ENCODE measurements around the gene EPS8L3. TPM values are rescaled to one million over a fixed set of nuclear protein-coding genes. Genes with fewer than 3 reads are reported as not detected.
A peak's percentile ranks its signal among the peaks of the same experiment; 100 is the strongest.
"Not testable (repeated sequence)": the region's sequence is repeated elsewhere in the genome, so short reads cannot be mapped to it uniquely, and the experiment has no call there.

The EPS8L3 gene
- total RNA-seq, 5 donors from 2014 or later (not counting 1 experiment from before 2014, with no cell fraction given), result 0.47 to 0.49 TPM; not detected in 3

DNA sequence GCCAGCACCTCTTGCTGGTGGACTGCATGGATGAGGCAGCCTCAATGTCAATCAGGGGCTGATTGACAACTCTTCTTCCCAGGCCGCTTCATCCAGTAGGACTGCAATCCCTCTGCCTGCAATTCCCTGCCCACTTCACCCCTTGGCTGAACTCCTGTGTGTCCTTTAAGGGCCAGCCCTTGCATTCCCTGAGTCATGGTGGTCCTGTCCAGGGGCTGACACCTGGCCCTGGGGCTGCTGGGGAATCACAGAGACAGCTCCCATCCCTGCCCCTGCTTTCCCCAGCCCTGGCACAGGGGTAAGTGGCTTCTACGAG lies 4.6 kb upstream of the EPS8L3 start:
- WGBS (ENCODE audit: insufficient coverage), result 100% methylated on average over 2 of the region's 2 CpGs
- H3K27me3 Mint-ChIP-seq, result peaks cover 0 to 1% of the 10 kb centered on the region in 2 donors
- H3K27me3 ChIP-seq (replicated peaks in 1 of 2; ENCODE audit: control insufficient read depth in 2 of 2, extremely low read depth in 1 of 2, insufficient read depth in 2 of 2, low read length in 1 of 2), result peaks cover 0 to 29% of the 10 kb centered on the region in 2 experiments
- H3K4me3 ChIP-seq (ENCODE audit: control insufficient read depth in 1 of 2, extremely low read depth in 1 of 2, low read length in 1 of 2), result no peak overlapping the region
- H3K36me3 Mint-ChIP-seq, result no peaks in the 10 kb centered on the region
- no peaks in the 10 kb centered on the region for H3K9me3 Mint-ChIP-seq
- no peak overlapping the region for H3K4me3 Mint-ChIP-seq
- H3K36me3 ChIP-seq (ENCODE audit: control insufficient read depth in 2 of 2, extremely low read depth in 1 of 2, insufficient read depth in 1 of 2, low read length in 1 of 2), result no peaks in the 10 kb centered on the region
- no peak for ATAC-seq (replicated peaks in 1 of 4)
- H3K9me3 ChIP-seq, result no peaks in the 10 kb centered on the region
- ChIA-PET POLR2A (no interaction called here), CTCF (interaction anchor here in 1 of 2 donors (1.4 kb wide), 1 partner anchor 216 kb away, joined by 3 read pairs; no protein-coding TSS in a partner anchor)
- H3K27ac ChIP-seq (ENCODE audit: low read length), result no peak overlapping the region
- peaks cover 0 to 2% (median 0%) of the 10 kb centered on the region in 3 donors for H3K4me1 Mint-ChIP-seq
- DNase-seq, result peak in 1 of 35 experiments; percentile 10
- no peaks in the 10 kb centered on the region for H3K4me1 ChIP-seq (ENCODE audit: control insufficient read depth in 1 of 2, extremely low read depth in 1 of 2, insufficient read depth in 2 of 2, low read length in 2 of 2)
- H3K27ac Mint-ChIP-seq, result no peak overlapping the region

DNA sequence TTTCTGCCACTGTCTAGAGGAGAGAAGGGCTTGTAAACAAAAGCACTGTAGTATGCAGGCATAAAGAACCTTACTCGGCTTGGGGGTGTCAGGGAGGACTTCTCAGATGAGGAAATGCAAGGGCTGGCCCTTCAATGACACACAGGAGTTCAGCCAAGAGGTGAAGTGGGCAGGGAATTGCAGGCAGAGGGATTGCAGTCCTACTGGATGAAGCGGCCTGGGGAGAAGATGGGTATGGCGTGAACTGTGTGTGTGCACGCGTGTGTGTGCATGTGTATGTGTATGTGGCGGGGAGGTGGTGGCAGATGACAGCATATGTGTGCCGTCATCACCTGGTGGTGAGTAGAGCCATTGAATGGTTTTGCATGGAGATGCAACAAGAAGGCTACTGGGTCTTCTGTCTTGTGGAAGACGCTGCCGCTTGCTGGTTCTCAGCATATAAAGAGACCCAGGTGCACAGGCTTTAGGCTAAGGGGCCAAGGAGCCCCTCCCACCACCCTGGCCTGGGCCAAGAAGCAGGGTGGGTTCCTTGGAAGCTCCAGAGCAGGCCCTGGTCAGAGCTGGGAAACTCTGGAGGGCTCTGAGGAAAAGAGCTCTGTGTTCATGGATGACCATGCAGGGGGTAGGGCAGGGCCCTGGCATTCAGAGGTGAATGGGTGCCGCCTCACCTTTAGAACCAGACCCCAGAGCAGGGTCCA lies 4.1 kb upstream of the EPS8L3 start:
- Mint-ChIP-seq H3K27me3 (peaks cover 0 to 1% of the 10 kb centered on the region in 2 donors), H3K4me1 (peaks cover 0 to 2% (median 0%) of the 10 kb centered on the region in 3 donors), H3K4me3 (no peak overlapping the region), H3K27ac (no peak overlapping the region), H3K9me3 (no peaks in the 10 kb centered on the region), H3K36me3 (no peaks in the 10 kb centered on the region)
- Histone ChIP-seq H3K27ac (ENCODE audit: low read length) (no peak overlapping the region), H3K36me3 (ENCODE audit: control insufficient read depth in 2 of 2, extremely low read depth in 1 of 2, insufficient read depth in 1 of 2, low read length in 1 of 2) (no peaks in the 10 kb centered on the region), H3K4me1 (ENCODE audit: control insufficient read depth in 1 of 2, extremely low read depth in 1 of 2, insufficient read depth in 2 of 2, low read length in 2 of 2) (no peaks in the 10 kb centered on the region), H3K27me3 (replicated peaks in 1 of 2; ENCODE audit: control insufficient read depth in 2 of 2, extremely low read depth in 1 of 2, insufficient read depth in 2 of 2, low read length in 1 of 2) (peaks cover 0 to 28% of the 10 kb centered on the region in 2 experiments), H3K4me3 (ENCODE audit: control insufficient read depth in 1 of 2, extremely low read depth in 1 of 2, low read length in 1 of 2) (no peak overlapping the region), H3K9me3 (no peaks in the 10 kb centered on the region)
- WGBS (ENCODE audit: insufficient coverage), result 87% methylated on average over 8 of the region's 10 CpGs
- CTCF ChIA-PET, result interaction anchor here in 1 of 2 donors (1.4 kb wide), 1 partner anchor 216 kb away, joined by 3 read pairs; no protein-coding TSS in a partner anchor
- peak in 2 of 35 experiments; percentile 2 to 15 for DNase-seq
- POLR2A ChIA-PET, result no interaction called here
- no peak for ATAC-seq (replicated peaks in 1 of 4)

DNA sequence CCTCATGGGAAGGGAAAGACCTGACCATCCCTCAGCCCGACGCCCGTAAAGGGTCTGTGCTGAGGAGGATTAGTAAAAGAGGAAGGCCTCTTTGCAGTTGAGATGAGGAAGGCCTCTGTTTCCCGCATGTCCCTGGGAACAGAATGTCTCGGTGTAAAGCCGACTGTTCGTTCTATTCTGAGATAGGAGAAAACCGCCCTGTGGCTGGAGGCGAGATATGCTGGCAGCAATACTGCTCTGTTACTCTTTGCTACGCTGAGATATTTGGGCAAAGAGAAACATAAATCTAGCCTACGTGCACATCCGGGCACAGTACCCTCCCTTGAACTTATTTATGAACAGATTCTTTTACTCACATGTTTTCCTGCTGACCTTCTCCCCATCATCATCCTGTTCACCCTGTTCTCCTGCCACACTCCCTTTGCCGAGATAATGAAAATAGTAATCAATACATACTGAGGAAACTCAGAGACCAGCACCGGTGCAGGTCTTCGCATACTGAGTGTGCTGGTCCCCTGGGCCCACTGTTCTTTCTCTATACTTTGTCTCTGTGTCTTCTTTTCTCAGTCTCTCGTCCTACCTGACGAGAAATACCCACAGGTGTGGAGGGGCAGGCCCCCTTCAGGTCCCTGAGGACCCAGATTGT lies 3.4 kb upstream of the EPS8L3 start:
- ATAC-seq (replicated peaks in 1 of 4); H3K4me3 ChIP-seq (ENCODE audit: control insufficient read depth in 1 of 2, extremely low read depth in 1 of 2, low read length in 1 of 2); H3K9me3 Mint-ChIP-seq; H3K9me3 ChIP-seq; H3K36me3 ChIP-seq (ENCODE audit: control insufficient read depth in 2 of 2, extremely low read depth in 1 of 2, insufficient read depth in 1 of 2, low read length in 1 of 2); H3K4me3 Mint-ChIP-seq; H3K4me1 ChIP-seq (ENCODE audit: control insufficient read depth in 1 of 2, extremely low read depth in 1 of 2, insufficient read depth in 2 of 2, low read length in 2 of 2); CTCF ChIA-PET; H3K27ac ChIP-seq (ENCODE audit: low read length); POLR2A ChIA-PET; H3K36me3 Mint-ChIP-seq; H3K27me3 Mint-ChIP-seq; H3K4me1 Mint-ChIP-seq; DNase-seq; H3K27ac Mint-ChIP-seq: not testable (repeated sequence)
- 81% methylated on average over 13 of the region's 17 CpGs for WGBS (ENCODE audit: insufficient coverage)
- peaks cover 0 to 28% of the 10 kb centered on the region in 2 experiments for H3K27me3 ChIP-seq (replicated peaks in 1 of 2; ENCODE audit: control insufficient read depth in 2 of 2, extremely low read depth in 1 of 2, insufficient read depth in 2 of 2, low read length in 1 of 2)

DNA sequence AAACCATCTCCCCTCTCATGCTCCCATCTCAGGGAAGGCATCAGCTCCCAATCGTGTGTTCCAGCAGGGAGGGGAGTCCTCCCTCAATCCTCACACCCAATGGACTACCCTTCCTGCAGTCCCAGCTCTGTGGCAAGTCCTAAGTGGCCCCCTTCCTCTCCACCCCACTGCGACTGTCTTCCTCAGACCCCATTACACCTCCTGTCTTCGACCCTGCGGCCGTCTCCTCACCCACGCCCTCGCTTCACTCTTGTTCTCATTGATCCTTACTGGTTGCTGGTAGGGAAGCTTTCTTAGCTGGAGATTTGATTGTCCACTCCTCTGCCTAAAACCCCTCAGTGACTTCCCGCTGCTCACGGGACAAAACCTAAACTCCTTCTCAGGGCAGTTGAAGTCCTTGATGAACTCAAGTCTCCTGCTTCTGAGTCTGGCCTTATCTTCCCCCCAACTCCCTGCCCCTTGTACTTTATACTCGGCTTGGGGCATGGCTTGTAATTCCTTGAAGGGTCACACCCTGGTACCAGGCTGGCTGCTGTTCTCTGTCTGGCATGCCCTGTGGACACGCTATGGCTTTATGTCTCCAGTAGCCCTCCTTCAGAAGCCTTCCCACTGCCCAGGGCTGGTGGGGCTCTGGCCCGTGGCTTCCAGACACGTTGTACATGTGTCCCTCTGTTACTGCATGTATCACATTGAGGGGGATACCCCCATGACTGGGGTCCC lies 2.3 kb upstream of the EPS8L3 start:
- H3K27me3 ChIP-seq (replicated peaks in 1 of 2; ENCODE audit: control insufficient read depth in 2 of 2, extremely low read depth in 1 of 2, insufficient read depth in 2 of 2, low read length in 1 of 2), result peaks cover 0 to 30% of the 10 kb centered on the region in 2 experiments
- no peak for ATAC-seq (replicated peaks in 1 of 4)
- H3K36me3 ChIP-seq (ENCODE audit: control insufficient read depth in 2 of 2, extremely low read depth in 1 of 2, insufficient read depth in 1 of 2, low read length in 1 of 2), result no peaks in the 10 kb centered on the region
- H3K27ac ChIP-seq (ENCODE audit: low read length), result no peak overlapping the region
- no peak overlapping the region for H3K4me3 Mint-ChIP-seq
- H3K4me3 ChIP-seq (ENCODE audit: control insufficient read depth in 1 of 2, extremely low read depth in 1 of 2, low read length in 1 of 2), result no peak overlapping the region
- no peaks in the 10 kb centered on the region for H3K36me3 Mint-ChIP-seq
- no peaks in the 10 kb centered on the region for H3K4me1 Mint-ChIP-seq
- no peaks in the 10 kb centered on the region for H3K9me3 ChIP-seq
- CTCF ChIA-PET, result interaction anchor here in 1 of 2 donors (0.6 to 0.7 kb wide), 2 partner anchors 11 to 265 kb away, joined by 3 to 4 read pairs; no protein-coding TSS in a partner anchor
- WGBS (ENCODE audit: insufficient coverage), result 60% methylated on average over 4 of the region's 13 CpGs
- no peak overlapping the region for H3K27ac Mint-ChIP-seq
- no peaks in the 10 kb centered on the region for H3K9me3 Mint-ChIP-seq
- no peaks in the 10 kb centered on the region for H3K4me1 ChIP-seq (ENCODE audit: control insufficient read depth in 1 of 2, extremely low read depth in 1 of 2, insufficient read depth in 2 of 2, low read length in 2 of 2)
- POLR2A ChIA-PET, result no interaction called here
- H3K27me3 Mint-ChIP-seq, result peaks cover 0 to 1% of the 10 kb centered on the region in 2 donors
- peak in 1 of 35 experiments; percentile 15 for DNase-seq

DNA sequence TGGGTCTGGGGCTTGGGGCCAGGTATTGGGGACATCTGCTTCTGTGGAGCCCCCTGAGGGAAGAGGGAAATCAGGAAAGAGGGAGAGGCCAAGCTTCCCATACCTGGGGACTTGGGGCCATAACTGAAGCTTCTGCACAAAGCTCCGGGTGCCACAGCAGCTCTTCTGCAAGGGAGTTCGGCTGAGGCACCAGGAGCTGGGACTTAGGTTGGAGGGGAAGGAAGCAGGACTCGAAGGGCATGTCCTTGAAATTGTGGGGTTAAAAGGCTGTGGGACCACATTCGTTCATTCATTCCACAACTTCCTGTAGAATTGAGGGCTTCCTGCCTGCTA lies 1.7 kb upstream of the EPS8L3 start:
- Histone ChIP-seq H3K27ac (ENCODE audit: low read length) (no peak overlapping the region), H3K4me3 (ENCODE audit: control insufficient read depth in 1 of 2, extremely low read depth in 1 of 2, low read length in 1 of 2) (no peak overlapping the region), H3K27me3 (replicated peaks in 1 of 2; ENCODE audit: control insufficient read depth in 2 of 2, extremely low read depth in 1 of 2, insufficient read depth in 2 of 2, low read length in 1 of 2) (peaks cover 0 to 33% of the 10 kb centered on the region in 2 experiments), H3K9me3 (no peaks in the 10 kb centered on the region), H3K4me1 (ENCODE audit: control insufficient read depth in 1 of 2, extremely low read depth in 1 of 2, insufficient read depth in 2 of 2, low read length in 2 of 2) (no peaks in the 10 kb centered on the region), H3K36me3 (ENCODE audit: control insufficient read depth in 2 of 2, extremely low read depth in 1 of 2, insufficient read depth in 1 of 2, low read length in 1 of 2) (no peaks in the 10 kb centered on the region)
- ChIA-PET POLR2A (no interaction called here), CTCF (interaction anchor here in 1 of 2 donors (0.6 to 0.7 kb wide), 2 partner anchors 12 to 265 kb away, joined by 3 to 4 read pairs; no protein-coding TSS in a partner anchor)
- Mint-ChIP-seq H3K4me3 (no peak overlapping the region), H3K9me3 (no peaks in the 10 kb centered on the region), H3K36me3 (no peaks in the 10 kb centered on the region), H3K4me1 (no peaks in the 10 kb centered on the region), H3K27me3 (peaks cover 0 to 1% of the 10 kb centered on the region in 2 donors), H3K27ac (no peak overlapping the region)
- DNase-seq, result peak in 1 of 35 experiments; percentile 16
- WGBS (ENCODE audit: insufficient coverage), result 20% methylated on average over 1 of the region's 4 CpGs
- no peak for ATAC-seq (replicated peaks in 1 of 4)
